ENCODE results near the gene LIMS2.

Gene LIMS2

DNA sequence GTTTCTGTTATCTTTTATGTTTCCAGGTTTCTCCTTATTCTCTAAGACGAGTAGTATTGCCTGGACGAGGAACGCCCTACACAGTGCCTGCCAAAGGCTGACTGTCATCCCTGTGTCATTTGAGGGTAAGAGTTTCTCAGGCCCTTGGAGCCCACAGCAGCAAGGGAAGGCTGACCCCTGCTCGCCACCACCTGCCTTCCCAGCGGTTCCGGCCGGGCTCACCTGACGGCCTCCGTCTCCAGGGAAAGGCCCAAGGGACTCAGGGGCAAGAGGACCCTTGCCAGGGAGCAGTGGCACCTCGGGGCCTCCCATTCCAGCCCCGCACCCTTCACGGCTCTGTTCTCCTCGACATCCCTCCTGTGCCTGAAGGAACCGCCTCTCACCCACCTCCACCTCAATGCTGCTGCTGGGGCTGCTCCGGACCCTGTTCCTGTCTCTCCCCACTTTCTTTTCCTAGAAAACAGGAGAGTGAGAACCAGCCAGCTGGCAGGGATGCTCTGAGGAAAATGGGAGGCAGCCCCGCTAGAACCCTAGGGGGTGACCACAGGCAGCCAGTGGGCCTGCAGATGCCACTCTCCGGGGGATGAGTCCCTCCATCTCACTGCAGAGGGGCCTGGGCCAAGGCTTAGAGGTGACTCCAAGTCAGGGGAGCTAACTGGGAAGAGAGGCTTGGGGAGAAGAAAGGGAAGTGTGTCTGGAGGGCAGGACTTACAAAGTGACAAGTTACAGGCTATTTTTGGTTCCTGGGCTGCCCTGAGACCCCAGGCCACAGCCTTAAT is 1.9 kb downstream of the LIMS2 start:
- DNase-seq = no peak

DNA sequence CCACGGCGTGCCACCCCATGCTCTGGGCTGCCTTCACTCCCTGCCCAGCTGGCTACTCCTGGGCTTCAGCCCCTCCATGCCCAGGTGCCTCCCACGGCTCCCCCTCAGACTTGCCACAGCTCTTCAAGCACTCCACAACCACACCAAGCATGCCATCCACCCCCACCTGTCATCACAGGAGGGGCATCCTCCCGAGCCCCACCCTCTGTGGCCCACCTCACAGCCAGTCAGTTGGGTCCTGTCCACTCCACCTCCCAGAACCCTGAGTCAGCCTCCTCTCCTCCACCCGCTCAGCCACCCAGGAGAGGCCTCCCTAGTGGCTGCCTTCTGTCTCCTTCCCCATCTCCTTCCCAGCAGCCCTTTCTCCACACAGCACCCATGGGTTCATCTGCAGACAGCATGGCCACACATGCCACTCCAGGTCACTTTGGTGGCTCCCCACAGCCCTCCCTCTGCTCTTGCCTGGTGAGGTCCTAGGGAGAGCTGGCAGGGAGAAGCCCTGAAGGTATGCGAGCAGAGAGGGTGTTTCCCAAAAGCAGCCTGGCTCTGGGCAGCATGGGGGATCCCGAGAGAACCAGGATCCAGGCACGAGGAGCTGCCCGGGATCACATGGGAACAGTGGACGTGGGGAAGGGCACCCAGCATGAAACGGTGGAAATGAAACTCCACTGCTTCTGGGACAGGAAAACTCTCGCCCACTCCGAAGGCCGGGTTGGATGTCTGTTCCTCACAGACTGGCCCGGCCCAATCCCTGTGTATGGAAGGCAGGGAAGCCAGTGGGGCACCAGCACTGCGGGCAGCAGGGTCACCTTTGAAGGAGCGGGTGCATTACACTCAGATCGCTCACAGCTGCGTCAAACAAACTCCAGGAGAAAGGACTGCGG is 2.7 kb downstream of the LIMS2 start:
- no peak for DNase-seq

DNA sequence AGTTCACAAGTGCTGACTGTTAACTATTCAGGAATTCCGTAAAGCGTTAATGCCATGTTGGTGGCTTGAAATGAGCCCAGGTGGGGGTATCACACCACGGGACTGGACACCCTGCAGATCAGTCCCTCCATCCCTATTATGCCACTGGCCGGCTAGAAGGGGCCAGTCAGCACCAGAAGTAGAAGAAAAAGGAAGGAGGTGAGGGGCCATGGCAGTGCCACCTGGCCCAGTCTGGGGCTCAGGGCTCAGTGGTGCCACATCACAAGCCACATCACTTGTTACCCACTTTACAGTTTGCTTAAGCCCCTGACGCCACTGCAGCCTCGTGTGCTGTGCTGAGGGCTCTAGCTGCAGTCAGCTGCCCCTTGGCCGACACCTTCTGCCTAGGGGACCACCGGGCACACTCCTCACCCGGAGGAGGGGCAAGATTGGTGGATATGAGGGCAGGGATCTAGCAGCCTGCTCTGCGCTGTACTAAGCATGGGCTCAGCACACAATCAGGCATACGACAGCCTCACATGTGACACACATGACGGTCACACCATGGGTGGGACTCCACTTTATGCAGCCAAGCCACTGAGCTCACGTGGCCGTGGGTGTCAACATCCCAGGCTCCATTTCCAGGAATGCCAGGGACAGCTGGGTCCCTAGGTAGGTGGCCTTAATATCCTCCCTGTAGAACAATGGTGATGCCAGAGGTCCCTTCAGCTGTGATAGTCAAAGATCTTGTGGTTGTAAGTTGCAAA is 3.6 kb downstream of the LIMS2 start:
- DNase-seq = no peak

DNA sequence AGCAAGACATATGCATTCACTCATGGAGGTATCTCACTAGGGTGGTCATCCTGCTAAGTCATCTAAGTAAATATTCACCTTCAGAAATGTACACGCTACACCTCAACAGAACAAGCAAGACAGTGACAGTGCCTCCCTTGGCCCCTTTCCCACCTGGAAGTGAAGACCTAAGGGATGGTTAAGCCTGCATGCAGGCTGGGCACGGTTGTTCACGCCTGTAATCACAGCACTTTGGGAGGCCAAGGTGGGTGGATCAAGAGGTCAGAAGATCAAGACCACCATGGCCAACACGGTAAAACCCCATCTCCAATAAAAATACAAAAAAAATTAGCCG is 4.4 kb downstream of the LIMS2 start:
- DNase-seq = no peak

DNA sequence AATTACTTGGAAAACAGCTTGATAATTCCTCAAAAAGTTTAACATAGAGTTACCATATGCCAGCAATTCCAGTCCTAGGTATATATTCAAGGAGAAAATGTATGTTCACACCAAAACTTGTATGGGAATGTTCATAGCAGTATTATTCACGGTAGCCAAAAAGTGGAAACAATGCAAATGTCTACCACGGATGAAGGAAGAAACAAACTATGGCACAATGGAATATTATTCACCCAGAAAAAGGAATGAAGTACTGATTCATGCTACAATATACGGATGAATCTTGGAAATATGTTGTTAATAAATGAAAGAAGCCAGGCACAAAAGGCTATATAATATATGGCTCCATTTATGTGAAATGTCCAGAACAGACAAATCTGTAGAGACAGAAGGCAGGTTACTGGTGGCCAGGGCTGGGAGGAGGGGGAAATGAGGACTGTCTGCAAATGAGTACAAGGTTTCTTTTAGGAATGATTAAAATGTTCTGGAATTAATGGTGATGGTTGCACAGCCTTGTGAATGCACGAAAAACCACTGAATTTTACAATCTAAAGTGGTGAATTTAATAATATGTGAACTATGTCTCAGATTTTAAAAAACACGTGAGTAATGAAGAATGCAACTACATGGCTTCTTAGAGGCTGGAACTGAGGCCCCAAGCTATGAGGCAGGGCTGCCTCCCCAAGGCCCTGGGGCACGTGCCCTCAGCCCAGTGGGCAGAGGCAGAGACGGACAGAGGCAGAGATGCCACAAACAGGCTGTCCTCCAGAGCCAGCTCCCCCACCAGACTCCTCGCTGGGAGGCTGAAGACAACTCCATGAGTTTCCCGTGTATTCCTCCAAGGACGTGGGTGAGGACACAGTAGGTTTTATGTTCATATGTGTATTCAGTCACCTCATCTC is 5.0 kb downstream of the LIMS2 start:
- no peak for DNase-seq

DNA sequence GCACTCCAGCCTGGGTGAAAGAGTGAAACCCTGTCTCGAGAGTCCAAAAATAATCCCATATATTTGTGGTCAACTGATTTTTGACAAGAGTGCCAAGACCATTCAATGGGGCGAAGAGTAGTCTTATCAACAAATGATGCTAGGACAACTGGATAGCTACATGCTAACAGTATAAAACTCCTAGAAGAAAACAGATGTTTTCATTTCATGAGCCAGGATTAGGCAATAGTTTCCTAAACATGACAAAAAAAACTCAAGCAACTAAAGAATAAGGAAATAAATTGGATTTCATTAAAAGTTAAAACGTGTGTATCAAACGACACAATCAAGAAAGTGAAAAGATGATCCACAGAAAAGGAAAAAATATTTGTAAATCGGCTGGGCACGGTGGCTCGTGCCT is 6.3 kb downstream of the LIMS2 start:
- no peak for DNase-seq

DNA sequence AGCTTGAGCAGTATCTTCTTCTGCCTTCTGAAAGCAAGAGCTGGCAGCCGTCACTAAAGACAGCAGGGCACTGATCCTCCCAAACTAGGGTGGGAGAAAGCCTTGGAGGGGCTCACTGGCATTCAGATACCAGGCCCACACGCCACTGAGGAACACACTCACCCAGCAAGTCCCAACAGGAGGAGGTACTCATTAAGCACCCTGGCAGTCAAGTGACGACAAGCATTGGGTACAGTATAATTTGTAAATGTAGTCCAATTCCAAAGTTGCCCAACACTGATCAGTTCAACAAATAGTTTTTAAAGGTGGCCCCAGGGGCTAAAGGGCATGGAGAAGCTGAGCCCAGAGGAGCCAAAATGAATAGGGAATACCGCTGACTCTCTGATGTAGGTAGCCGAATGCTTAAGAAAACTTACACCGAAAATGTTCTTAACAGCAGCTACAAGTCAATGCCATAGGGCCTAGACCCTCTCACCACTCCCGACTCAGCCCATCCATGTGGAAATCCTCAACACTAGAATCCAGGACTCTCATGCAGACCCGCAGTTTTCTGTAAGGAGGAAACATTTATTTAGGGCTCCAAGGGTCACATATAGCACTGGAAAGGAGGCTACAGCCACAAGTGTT is 9.9 kb downstream of the LIMS2 start:
- DNase-seq = no peak

DNA sequence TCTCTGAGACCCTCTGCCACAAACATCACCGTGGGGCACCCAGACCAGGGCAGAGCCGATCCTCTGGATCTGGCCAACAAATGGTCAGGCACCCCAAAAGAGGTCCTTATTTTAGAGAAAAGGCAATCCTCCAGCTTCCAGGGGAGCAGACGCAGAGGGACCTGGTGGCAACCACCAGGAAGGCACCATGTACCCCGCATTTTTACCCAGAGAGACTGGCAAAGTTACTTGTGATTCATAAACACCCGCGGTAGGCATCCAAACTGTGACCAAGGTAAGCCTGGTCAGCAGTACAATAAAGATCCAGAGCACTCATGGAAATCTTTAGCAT is 10.5 kb downstream of the LIMS2 start:
- no peak for DNase-seq

DNA sequence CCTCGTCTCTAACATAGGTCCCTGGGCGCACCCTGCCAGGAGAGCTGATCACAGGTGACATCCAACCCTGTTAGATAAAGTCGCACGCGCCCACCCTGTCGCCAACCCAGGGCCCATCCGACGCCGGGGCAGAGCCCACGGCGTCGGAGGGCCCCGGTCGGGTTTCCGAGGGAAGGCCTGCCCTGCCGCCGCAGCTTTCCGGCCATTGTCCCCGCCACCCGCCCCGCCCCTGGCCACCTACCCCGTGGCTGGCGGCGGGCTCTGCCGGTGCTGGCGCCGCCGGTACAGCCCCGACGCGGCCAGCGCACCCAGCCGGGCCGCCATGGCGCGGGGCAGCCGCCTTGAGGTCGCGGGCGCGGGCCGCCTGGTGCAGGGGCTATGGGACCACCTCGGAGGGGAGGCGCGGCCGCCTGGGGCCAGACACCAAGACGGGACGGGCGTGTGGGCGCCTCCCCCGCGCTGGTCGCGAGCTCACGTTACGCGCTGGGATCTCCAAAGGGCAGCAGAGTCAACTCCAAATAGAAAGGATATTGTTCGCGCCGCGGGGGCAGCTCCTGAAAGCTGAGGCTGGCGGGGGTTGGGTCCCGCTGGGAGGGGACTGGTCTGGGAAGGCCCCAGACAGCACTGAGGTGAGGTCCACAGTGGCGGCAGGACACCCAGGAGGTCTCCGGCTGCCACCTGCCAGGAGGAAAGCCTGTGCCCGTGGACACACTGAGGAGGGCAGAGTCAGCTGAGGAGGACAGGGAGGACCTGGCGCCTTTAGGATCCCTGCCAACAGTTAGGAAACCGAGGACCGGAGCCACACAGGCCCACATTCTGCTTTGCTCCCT is 11.1 kb downstream of the LIMS2 start:
- DNase-seq = no peak

DNA sequence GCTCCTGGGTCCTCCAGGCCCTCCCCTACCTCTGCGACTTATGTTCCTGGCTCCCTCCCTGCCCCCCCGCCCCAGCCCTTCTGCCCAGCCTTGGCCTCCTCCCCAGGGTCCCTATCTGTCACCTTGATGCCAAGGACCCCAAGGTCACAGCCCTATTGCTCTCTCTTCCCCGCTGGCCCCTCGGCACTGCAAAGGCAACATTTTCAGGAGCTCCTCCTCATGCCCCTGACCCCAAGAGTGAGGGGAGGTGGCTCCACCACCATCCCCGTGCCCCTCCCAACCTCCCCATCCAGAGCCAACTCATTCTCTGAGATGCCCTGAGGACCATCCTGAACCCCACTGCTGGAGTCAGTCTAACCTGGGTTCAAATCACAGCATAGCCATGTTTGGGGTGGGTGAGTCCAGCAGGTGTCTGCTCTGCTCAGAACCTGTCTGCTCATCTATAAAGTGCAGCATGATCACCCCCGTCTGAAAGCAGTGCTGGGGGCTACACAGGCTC is 11.7 kb downstream of the LIMS2 start:
- DNase-seq = no peak

DNA sequence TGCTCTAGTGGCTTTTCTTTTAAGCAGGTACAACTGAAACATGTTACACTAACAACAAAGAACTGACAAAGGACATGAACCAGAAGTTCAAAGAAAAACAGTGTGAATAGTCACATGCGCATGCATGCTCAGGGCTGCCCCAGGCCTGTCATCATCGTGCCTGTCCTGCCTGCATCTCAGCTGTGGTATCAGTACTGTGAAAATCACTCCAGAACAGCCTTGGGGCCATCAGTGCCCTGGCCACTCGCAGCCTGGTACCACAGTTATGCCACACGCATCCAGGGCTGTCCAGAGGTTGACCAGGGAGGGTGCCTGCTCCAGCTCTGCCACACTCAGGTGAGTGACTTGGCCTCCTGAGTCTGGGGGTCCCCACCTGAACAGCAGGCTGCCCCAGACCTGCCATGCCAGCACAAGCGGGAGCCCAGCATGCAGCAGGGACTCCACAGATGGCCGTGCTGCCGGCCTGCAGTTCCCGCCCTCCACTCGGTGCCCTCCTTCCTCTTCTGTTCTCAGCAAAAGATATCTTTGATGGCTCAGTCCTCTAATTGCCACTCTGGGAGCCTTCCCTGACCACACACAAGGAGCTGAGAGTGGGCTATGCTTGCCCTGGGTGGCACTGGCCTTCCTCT is 12.3 kb downstream of the LIMS2 start:
- DNase-seq = no peak

DNA sequence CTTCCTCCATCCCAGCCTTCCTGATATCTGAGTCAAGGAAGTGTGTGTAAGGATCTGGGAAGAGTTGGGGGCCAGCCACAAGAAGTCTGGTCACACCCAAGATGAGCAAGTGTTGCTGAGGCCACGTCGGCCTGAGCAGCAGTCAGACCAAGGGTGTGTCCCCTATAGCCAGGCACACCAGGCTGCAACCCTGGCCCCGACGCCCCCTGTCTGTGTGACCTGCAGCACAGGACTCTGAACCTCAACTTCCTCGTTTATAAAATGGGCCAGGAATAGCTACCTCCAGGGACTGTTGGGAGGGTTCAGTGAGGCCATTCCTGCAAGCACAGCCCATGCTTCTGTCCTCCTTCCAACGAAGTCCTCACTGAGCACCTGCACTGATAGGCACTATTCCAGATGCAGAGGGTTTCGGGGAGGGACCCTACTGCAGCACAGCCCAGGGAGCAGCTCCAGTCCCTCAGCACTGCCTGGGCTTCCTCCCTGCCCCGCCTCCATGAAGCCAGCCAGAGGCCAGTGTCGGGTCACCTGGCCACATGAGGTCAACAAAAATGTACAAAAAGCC is 13.3 kb downstream of the LIMS2 start:
- no peak for DNase-seq

DNA sequence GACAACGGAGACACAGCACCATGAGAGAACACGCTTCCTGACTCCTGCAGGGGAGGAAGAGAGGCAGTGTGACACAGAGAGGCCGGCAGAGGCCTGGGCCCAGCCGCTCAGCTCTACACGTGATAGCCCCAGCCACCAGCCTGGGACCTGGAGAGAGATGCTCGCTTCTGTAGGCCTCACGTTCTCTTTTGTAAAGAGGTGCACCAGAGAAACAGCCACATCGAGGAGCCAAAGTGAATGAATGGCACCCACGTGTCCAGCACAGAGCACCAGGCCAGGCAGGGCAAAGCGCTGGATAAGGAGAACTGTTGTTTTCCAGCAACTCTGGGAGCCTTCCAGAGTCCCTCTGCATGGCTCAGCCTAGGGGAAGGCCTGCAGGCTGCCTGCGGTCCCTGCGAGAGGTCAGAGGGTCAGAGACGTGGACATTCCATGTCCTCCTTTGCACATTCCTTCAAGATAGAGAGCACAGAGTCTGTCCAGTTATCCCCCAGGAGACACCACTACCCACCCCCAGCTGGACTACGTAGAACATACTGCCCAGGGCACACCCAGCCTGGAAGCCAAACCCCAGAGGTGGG is 14.2 kb downstream of the LIMS2 start:
- no peak for DNase-seq

DNA sequence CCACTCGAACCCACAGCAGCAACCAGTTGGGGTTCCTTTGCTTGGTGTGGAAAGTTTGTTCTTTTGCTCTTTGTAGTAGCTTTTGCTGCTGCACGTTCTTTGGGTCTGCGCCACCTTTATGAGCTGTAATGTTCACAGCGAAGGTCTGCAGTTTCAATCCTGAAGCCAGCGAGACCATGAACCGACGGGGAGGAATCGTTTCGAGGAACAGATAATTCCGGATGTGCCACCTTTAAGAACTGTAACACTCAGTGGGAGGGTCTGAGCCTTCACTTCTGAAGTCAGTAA is 15.1 kb downstream of the LIMS2 start:
- no peak for DNase-seq

DNA sequence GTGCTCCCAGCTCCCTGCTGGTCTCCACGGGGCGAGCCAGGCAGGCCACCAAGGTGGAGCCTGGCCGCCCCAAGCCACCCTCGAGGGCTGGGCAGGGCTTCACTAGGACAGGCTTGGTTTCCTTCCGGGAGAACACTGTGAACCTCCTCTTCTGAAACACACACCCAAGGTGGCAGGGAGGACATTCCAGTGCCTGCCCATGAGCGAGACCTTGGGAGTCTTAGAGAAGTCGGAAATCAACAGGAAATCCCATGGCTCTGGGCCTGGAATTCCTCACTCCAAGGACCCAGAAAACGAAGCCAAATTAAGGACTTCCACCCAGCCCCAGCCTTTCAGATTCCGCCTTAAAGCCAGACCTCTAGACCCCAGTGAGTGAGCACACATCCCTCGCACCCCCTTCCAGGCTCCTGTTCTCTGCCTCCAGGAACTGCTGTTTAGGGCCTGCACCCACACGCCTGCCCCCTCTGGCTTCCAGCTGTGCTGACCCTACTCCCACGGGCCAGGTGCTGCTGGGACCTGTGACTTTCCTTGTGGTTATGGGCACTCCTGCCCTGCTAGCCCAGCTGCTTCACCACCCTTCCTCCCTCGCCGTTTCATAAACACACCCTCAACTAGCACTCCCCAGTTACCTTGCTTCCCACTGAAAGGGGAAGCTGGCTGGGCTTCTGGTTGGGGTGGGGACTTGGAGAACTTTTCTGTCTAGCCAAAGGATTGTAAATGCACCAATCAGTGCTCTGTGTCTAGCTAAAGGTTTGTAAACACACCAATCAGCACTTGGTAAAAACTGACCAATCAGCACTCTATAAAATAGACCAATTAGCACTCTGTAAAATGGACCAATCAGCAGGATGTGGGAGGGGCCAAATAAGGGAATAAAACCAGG is 15.7 kb downstream of the LIMS2 start:
- no peak for DNase-seq

DNA sequence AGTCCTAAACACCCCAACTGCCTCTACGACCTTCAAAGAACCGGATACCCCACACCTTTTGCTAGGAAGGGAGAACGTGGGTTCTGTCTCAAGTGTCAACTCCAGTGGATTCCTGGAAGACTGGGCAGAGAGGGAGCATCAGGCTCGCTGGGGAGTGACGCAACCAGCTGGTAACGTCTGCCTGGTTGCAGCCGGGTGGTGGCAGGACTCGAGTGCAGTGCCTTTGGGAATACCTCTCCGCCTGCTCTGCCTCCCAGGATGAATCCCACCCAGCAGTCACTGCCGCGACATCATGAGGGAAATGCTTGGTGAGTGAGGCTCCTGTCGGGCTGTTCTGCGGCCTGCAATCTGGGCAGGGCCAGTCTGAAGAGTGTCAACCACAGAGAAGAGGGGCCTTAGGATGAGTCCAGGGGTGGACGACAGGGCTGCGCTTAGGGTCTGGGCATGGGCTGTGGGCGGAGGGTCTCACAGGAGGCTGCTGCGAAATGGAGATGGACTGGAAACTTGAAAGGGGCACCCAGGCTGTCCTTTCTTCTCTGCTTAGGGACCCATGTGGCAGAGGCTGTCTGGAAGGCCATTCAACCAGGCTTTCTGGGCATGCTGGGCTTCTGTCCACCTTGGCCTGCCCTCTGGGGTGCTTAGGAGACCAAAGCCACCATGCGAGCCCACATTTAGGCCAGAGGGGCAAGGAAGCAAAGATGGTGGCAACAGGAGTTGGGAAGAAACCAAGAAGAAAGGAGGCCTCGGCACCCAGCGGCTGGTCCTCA is 16.5 kb downstream of the LIMS2 start:
- DNase-seq = no peak

DNA sequence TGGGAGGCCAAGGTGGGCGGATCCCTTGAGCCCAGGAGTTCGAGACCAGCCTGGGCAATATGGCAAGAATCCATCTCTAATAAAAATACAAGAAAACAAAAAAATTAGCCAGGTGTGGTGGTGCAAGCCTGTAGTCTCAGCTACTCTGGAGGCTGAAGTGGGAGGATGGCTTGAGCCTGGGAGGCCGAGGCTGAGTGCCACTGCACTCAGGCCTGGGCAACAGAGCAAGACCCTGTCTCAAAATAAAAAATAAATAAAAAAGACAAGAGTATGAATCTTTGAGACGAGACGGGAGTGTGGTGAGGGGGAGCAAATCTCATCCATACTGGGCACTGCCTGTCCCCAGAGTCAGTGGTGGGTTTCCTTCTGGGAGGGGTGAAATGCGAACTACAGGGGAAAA is 17.2 kb downstream of the LIMS2 start:
- DNase-seq = no peak

DNA sequence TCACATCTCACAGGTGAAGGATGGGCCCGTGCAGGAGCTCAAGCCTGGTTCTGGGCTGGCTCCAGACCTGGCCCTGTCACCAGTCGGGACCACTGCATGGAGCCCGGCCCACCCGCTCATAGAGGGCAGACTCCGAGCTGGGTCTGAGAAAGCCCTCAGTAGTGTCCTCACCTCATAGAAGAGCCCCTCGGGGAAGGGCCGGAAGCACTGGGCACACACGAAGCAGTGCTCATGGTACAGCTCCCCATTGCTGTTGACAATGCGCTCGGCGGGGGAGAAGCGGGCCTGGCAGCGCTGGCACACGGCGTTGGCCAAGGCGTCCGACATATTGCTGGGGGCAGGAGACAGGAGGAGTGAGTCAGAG is 18.1 kb downstream of the LIMS2 start:
- no peak for DNase-seq
